ENCODE measurements around the gene EIF6. TPM values are rescaled to one million over a fixed set of nuclear protein-coding genes. Genes with fewer than 3 reads are reported as not detected.

EIF6 gene
- total RNA-seq, 4 donors from 2014 or later: 69.5 to 110 (median 86.8) TPM

GRCh38 chr20:35276408-35276807 lies 8.2 kb downstream of the EIF6 start:
- 87 to 88% methylated on average over 6 of the region's 6 CpGs for WGBS, 2 donors
- H3K4me3 ChIP-seq: peak overlapping the region in 3 of 4 donors; percentile 69 to 85 (median 69)

DNA sequence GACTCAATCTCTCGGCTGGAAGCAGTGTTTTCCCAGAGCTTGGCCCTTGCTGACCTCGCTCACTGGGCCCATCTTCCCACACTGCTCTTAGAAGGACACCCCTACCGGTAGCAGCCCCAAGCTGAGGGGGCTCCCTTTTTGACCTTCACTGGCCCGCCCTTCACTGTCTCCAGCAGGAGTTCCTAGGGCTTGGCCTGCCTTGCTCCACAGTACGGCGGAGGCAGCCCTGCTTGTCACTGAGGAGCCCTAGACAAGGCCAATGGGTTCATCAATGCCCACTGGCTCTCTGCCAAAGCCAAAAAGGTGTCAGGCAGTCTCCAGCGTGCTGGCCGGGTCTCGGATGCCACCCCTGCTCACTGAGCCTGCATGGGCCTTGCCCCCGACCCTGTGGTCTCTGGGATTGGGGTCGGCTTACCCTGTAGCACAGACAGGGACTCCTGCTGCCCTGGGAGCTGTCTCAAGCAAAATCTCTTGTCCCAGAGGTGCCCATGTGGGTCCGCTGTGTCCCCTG lies 8.8 kb downstream of the EIF6 start:
- H3K27me3 ChIP-seq: no peaks in the 10 kb centered on the region
- no peak overlapping the region for H3K4me3 ChIP-seq
- H3K4me1 ChIP-seq: peaks cover 0 to 29% (median 8%) of the 10 kb centered on the region in 4 donors
- no peaks in the 10 kb centered on the region for H3K9me3 ChIP-seq
- peaks cover 0 to 65% (median 13%) of the 10 kb centered on the region in 3 donors for H3K36me3 ChIP-seq
- TF ChIP-seq POLR2A (IDR thresholded peaks at IDR 0.05): no peak
- TF ChIP-seq EP300 (IDR thresholded peaks at IDR 0.05): no peak
- TF ChIP-seq CTCF (IDR thresholded peaks at IDR 0.05): no peak
- no peak for DNase-seq (ENCODE audit: low spot score in 2 of 2)
- peak overlapping the region in 2 of 4 donors; percentile 9 to 17 for H3K27ac ChIP-seq
- 76 to 84% methylated on average over 7 to 12 of the region's 12 CpGs for WGBS, 2 donors

More at GRCh38 chr20:35276408-35276807, 8.2 kb downstream of the EIF6 start:
- H3K9me3 ChIP-seq: no peaks in the 10 kb centered on the region
- DNase-seq (ENCODE audit: low spot score in 2 of 2): no peak
- H3K27me3 ChIP-seq: no peaks in the 10 kb centered on the region
- H3K4me1 ChIP-seq: peaks cover 0 to 29% (median 8%) of the 10 kb centered on the region in 4 donors
- H3K27ac ChIP-seq: peak overlapping the region; percentile 82 to 97 (median 96)
- TF ChIP-seq CTCF (IDR thresholded peaks at IDR 0.05) (no peak), POLR2A (IDR thresholded peaks at IDR 0.05) (no peak), EP300 (IDR thresholded peaks at IDR 0.05) (no peak)
- H3K36me3 ChIP-seq: peaks cover 0 to 59% (median 13%) of the 10 kb centered on the region in 3 donors

- H3K9me3 ChIP-seq: no peaks in the 10 kb centered on the region
- no peak for DNase-seq (ENCODE audit: low spot score in 2 of 2)
- peaks cover 0 to 65% (median 7%) of the 10 kb centered on the region in 3 donors for H3K36me3 ChIP-seq
- TF ChIP-seq CTCF (IDR thresholded peaks at IDR 0.05): no peak
- TF ChIP-seq EP300 (IDR thresholded peaks at IDR 0.05): no peak
- no peak for TF ChIP-seq POLR2A (IDR thresholded peaks at IDR 0.05)
- H3K27me3 ChIP-seq: no peaks in the 10 kb centered on the region
- 89 to 94% methylated on average over 22 to 24 of the region's 24 CpGs for WGBS, 2 donors
- peak overlapping the region in 1 of 4 donors; percentile 12 for H3K27ac ChIP-seq
- peaks cover 0 to 32% (median 8%) of the 10 kb centered on the region in 4 donors for H3K4me1 ChIP-seq
- H3K4me3 ChIP-seq: no peak overlapping the region
Observed at GRCh38 chr20:35274172-35275092, 10.1 kb downstream of the EIF6 start.

DNA sequence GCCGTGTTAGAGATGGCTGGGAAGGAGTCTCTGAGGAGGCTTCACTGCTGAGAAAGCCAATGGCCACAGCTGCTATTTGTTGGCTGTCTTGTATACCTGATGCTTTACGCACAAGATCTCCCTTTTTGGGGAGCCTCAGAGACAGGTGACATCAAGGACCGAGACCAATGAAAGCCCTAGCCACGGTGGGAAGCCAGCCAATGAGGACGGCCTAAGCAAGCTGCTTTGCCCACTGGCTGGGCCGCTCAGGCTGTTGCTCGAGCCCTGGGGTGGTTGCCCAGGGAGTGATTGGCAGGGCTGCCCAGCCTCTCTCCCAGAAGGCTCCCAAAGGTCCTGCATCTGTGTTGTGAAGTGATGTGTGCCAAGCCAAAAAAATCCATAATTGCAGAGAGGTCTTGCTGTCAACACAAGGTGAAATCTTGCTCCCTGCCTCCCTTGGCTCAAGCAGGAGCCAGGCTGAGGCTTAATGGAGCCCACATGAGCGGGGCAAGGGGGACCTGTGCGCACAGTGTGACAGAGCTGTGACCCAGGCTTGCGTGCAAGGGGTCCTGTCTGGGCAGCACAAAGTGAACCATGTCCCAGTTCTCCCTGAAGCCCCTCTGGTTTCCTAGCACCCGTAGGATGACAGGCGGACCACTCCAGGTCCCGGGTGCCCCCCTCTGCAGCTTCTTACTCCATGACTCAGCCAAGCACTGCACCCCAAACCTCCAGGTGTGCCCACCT lies 11.0 kb downstream of the EIF6 start:
- 61 to 74% methylated on average over 6 to 13 of the region's 13 CpGs for WGBS, 2 donors
- DNase-seq (ENCODE audit: low spot score in 2 of 2): no peak

More for the DNA sequence above, 11.0 kb downstream of the EIF6 start:
- TF ChIP-seq EP300 (IDR thresholded peaks at IDR 0.05): no peak
- no peak for TF ChIP-seq POLR2A (IDR thresholded peaks at IDR 0.05)
- TF ChIP-seq CTCF (IDR thresholded peaks at IDR 0.05): no peak
- no peaks in the 10 kb centered on the region for H3K9me3 ChIP-seq
- H3K4me3 ChIP-seq: no peak overlapping the region
- H3K27me3 ChIP-seq: no peaks in the 10 kb centered on the region
- H3K27ac ChIP-seq: peak overlapping the region in 1 of 4 donors; percentile 12
- H3K36me3 ChIP-seq: peaks cover 0 to 63% (median 0%) of the 10 kb centered on the region in 3 donors
- peaks cover 0 to 35% (median 8%) of the 10 kb centered on the region in 4 donors for H3K4me1 ChIP-seq

All from tibial nerve (tissue), 4 donors.